GM19240 (cell line): Measurements from ENCODE around the gene CHN2.

Experiments used
- DNase-seq: peaks from one replicate; pipeline ENCODE4 v3.0.0; 2011; ENCODE audit warnings: low spot score; ENCODE audit not compliant: insufficient read length

The CHN2 gene

DNA sequence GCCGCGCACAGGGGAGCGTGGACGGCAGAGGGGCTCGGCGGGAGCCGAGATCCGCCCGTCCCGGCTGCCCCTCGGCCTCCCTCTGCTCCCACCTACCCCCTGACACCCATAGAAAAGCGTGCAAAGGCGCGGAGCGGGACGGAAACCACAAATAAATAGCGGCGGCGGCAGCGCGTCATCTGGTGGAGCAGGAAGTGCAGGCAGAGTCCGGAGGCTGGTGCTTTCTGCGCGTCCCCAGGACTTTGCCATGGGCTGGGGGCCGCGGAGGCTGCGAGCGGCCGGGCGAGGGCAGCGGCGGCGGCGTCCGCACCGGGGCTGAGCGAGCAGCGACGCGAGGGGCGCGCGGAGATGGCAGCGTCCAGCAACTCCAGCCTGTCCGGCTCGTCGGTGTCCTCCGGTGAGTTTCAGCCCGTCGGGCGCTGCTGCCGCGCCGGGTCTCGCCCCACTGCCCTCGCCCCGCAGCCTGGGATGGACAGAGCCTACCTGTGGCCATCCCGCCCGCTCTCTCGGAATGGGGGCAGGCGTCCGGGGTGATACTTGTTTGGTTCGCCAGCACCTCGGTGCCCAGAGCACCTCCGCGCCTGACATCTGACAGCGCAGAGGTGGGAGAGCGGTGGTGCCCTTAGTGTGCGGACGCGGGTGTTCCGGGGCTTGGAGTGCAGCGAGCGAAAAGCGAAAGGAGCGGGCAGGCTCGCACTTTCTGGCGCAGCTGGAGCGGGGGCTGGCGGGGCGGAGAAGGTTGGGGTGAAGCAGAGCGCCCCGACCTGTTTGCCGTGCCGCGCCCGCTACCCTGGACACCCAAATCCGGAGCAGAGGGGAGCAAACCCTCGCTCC lies at the start of gene CHN2:
Gene CHN2, plus strand, starts transcription at position 182 of the 834 bp plus-strand sequence.
- DNase-seq: no peak

DNA sequence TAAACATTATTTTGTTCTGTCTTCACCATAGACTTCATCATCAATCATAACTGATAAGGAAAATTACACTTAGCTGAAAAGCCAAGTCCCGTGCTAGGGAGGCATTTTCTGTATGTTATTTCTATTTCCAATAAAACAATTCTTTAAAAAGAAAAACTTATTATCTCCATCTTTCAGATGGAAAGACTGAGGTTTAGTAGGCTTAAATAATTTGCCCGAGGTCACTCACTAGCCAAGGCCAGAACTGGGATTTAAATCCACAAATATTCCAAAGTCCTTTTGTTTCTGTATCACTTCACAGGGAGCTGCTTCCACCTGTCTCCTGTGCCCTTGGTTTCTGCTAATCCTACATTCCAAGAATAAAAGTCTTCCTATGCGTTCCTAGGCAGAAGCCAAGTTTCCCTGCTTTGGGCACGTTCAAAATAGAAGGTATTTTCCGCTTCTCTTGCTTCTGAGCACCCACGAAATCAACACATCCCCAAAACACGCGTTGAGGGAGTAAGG lies 49.0 kb upstream of the CHN2 start:
- DNase-seq: no peak

DNA sequence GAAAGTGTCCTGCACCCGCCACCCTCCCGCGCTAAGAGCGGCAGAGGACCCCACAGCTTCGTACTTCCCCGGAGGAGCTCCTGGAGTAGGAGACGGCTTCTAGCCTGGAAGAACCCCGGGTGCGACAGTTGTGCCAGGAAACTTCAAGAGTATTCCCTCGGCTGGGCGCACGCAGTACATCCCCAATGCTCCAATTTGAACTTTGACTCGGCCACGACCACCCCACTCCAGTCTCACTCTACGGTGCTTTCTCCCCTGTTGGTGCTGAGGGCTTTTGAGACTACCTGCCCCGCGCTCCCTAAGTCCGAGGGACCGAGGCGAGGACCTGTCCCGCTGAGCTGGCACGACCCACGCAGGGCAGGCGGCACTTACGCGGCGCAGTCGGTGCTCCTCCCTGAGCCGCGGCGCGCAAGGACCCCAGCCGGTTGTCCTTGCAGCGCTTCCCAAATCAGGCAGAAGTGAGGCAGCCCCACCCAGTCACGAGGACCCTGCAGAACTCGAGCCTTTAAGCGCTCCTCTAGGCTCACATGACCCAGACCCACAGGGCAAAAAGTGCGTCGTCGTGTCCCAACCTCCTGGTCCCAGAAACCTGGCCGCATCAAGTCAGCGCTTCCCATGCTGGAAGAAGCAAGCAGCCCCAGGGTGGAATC lies 48.4 kb upstream of the CHN2 start, which contains the start of gene CPVL:
Gene CPVL, minus strand, starts transcription at position 481 of the 650 bp plus-strand sequence. CDS start 25,476 bp downstream, outside the sequence.
- no peak for DNase-seq

DNA sequence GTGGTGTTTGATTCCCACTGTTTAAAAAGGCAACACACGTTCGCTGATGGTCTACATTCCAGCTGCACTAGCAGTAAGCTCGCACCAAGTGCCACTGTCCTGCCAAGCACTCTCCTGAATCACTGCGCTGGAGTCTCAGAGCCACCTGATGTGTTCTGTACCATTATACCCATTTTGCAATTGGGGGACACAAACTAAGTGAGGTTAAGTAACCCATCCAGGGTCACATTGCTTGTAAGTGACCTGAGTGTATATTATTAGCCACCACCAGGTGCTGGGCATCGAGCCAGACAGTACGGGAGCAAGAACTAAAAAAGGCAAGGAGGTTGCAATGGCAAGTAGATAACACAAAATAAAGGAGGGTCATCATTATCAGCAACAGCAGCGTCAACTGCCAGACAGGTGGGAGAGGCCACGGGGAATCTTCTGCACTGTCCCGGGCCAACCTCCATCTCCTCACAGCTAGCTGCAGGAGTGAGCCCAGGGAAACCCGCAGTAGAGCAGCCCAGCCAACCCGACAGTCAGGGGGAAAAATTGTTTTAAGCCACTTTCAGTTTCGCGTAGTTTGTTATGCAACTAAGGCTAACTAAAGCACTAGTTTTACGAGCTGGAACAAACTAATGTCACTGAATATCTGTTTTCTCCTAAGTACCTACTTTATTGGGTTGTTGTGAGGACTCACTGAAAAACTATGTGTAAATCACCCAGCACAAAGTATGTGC lies 47.5 kb upstream of the CHN2 start:
- no peak for DNase-seq

DNA sequence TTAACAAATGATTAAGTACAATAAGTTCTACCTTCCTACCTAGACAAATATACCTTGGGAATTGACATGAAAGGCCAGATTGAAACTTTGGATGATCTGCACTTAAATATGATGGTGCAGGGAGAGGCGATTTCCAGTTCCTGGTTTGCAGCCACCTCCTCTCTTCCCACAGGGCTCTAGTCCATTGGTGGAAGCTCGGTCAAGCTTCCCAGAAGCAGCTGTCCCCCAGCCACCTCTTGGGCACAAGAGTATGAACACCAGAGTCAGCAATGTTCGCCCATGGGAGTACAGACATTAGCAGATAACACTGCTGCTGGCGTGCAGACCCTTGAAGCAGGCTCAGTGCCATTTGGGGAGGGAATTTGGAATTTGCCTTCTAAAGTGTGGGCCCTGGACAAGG lies 46.8 kb upstream of the CHN2 start:
- DNase-seq: no peak

DNA sequence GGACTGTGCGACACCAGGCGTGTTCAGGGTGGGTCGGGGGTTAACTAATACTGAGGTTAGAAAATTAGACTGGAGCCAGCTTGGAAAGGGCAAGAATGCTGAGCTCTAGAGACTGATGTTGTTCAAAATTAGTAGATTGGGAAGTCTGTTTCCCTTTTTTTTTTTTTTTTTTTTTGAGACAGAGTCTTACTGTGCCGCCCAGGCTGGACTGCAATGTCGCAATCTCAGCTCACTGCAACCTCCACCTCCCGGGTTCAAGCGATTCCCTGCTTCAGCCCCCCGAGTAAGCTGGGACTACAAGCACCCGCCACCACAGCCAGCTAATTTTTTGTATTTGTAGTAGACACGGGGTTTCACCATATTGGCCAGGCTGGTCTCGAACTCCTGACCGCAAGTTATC lies 45.5 kb upstream of the CHN2 start:
- no peak for DNase-seq

DNA sequence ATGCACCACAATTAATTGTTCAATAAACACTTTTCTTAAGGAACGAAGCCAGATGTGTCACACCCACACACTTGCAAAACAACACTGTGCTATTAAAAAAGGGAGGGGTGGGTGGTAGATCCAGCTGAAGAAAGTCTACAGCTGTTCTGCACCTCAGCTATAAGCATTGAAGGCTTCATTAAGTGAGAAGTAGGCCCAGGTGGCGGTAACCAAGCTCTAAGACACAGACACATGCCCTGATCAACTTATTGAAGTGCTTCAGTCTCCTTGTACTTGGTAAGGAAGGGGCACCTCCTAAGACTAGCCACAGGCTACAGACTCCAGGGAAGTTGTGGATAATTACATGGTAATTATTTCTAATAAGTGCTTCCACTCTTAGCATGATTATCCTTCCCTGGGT lies 43.7 kb upstream of the CHN2 start:
- no peak for DNase-seq

DNA sequence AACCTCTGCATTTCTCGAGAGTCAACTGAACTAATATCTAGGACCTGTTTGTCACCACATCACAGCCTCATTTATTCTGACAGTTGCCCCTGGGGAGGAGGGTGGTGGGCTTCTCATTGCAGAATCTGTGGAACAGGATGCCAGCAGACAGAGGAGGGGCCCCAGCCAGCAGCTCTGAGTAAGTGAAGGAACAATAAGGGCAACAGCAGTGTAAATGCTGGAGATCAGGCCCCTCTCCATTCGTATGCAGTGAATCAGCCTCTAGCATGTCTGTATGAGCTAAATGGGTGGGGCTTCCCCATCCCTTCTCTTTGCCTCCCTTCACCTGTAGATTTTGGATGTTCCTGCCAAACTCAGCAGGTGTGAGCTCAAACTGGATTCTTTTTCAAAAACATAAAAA lies 40.5 kb upstream of the CHN2 start:
- no peak for DNase-seq

DNA sequence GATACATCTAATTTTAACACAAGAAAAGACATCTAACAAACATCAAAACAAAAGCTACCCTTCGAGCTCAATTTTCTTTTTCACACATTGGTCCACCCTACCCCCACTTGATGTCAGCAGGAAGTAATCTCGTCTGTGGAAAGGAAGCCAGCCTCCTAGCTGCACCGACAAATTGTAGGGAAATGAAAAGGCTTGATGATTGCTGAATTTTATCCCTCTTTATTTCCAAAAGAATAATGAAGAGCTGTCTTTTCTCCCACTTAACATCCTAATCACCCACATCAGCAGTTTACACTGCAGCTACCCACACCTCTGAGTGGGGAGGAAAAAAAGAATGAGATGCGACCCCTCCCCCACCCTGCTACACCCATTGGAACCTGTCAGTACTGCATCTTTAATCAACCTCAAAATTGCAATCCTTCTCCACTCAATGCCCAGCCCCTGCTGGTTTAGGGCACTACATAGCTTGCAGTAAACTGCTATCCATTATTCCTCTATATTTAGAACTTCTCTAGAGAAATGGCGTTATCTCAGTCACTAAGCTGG lies 37.6 kb upstream of the CHN2 start:
- no peak for DNase-seq

DNA sequence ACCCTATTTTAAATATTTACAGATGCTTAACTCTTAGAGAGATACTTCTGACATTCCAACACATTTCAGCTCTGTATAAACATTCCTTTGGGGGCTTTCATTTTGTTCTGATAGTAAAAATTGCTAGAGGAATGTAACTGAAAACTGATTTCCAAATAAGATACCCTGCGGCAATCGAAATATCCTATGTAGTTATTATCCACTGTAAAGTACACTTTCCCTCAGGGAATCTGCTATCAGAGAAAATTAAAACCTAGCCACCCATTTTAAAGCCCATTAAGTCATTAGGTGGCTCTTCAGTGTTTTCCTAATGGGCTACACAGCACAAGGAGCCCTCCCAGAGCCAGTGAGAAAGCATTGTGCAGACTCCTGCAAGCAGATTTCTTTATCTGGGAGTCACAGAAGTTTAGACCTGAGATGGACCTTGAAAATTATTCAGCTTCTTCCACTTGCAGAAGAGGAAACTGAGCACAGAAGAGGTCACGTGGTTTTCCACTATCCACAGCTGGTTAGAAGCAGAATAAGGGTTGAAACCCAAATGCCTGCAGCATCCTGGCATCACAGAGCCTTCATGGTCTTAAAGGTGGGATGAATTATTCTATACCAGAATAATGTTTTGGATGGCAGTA lies 35.7 kb upstream of the CHN2 start:
- no peak for DNase-seq

DNA sequence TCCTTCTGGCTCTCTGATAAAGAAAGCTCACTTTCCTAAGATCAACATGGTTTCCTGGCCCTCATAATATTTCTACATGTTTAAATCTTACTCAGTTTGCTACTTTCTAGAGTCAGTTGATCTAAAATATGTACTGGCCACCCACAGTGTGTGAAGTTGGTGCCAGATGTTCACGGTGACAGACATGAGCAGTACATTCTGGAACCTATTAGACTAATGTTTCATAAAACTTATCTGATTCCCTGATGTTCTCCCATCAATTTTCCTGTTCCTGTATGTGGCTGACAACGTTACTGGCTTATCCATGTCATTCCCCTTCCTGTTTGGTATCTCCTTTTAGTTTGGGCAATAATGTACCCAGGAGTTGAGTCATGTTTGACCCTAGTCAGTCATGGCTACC lies 34.5 kb upstream of the CHN2 start:
- DNase-seq: no peak

DNA sequence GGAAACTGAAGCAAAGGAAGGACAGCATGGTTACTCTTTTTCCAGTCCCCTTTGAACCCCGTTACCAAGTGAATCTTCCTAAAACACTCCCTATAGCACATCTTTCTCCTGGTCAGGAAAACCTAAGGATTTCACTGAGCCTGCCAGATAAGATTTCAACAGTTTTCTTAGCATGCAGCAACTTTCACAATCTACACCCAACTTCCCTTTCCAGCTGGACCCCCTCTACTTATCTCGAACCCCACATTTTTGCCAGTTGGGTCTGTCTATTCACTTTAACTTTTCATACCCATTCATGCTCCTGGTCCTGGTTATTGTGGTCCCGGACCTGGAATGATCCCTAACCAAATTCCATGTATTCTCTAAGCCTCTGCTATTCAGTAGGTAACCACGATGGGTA lies 33.3 kb upstream of the CHN2 start:
- no peak for DNase-seq

DNA sequence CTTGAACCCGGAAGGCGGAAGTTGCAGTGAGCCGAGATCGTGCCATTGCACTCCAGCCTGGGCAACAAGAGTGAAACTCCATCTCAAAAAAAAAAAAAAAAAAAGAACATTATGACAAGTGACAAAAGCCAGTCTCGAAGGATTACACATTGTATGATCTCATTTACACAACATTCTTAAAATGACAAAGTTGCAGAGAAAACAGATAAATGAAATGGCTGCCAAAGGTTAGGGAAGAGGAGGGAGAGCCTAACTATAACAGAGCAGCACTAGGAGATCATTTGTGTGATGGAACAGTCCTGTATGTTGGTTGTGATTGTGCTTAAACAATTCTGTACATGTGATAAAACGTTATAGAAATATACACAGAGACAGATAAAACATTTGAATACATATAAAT lies 32.0 kb upstream of the CHN2 start:
- DNase-seq: no peak

DNA sequence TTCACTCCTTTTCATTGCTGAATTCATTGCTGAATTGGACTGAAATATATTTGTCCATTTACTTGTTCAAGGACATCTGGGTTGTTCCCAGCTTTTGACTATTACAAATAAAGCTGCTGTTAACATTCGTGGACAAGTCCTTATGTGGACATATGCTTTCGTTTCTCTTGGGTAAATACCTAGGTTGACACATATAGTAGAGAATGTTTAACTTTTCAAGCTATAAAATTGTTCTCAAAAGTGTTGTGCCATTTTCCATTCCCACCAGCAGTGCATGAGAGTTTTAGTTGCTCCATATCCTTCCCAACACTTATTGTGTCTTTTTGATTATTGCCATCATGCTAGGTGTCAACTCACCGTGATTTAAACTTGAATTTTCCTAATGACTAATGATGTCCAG lies 30.7 kb upstream of the CHN2 start:
- DNase-seq: no peak

DNA sequence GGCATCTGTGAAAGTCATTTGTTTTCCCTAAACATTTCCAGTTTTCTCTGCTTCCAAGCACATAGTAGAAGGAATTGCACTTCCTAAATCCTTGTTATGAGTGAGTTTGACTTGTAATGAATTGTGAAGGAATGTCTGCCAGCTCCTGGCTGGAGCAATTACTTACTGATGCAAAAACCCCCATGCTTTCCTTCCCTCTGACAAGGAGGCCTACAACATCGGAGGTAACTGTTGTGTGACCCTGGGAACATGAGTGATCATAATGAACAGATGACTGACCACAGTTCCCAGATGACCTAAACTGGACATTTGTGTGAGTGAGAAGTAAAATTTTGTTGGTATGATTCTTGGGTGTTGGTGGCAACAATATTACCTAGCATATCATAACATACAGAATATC lies 26.9 kb upstream of the CHN2 start:
- no peak for DNase-seq

DNA sequence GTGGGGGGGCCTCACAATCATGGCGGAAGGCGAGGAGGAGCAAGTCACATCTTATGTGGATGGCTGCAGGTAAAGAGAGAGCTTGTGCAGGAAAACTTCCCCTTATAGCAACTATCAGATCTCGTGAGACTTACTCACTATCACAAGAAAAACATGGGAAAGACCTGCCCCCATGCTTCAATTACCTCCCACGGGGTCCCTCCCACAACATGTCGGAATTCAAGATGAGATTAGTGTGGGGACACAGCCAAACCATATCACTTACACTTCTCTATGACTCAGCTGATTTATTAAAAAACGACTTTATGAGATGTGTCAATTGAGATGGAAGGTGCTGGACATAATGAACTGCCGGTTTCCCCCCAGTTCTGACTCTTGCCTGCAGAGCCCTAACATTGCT lies 23.8 kb upstream of the CHN2 start:
- no peak for DNase-seq

DNA sequence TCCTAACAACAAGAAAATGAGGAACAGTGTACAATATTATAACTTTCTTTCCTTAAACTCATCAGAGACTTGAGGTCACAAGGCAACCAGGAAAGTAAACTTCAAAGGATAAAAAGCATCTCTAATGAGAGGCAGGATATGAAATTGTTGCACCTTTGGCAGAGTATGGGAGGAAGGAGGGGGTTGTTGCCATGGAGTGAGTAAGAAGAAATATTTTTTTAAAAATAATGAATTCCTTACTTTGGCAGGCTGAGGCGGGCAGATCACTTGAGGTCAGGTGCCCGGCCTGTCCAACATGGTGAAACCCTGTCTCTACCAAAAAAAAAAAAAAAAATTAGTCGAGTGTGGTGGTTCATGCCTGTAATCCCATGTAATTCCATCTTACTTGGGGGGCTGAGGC lies 21.1 kb upstream of the CHN2 start:
- DNase-seq: no peak

DNA sequence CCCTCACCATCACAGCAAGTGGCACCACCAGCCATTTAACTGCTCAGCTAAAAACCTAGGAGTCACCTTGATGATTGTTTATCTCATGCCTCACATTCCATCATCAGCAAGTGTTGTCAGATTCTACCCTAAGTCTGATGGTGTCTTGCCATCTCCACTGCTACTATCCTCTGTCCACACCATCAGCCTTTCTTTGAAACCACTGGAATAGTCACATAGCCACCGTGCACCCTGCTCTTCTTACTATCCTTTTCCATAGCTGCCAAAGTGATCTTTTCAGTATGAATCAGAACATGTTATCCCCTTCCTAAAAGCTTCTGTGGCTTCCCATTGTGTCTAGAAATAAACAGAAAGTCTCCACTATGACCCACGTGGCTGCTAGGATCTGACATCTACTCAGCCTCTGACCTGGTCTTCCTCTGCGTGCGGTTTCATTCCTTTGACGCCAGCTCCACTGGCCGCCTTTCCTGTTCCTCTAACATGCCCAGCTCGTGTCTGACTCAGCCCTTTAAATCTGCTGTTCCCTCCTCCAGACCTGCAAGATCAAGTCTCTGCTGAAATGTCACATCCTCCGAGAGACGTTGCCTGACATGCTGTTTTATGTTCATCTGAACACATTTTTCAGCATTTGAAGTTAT lies 16.5 kb upstream of the CHN2 start:
- DNase-seq: no peak

DNA sequence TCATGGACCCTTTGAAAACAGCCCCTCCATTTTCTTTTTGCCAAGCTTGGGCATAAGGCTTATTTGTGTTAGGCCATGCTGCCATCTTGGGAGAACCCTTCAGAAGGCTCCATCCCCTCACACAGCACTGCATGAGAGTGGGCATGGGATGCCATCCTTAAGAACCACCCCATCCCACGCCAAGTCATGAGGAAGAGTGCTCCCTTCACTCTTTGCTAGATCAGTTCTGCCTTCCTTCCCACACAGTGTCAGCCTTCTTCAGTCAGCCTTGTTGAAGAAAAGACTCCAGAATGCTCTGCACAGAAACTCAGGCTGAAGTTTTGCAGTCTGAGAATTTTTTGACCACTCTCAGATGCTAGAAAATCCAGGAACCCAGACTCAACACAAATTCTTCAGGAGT lies 15.5 kb upstream of the CHN2 start:
- DNase-seq: no peak

DNA sequence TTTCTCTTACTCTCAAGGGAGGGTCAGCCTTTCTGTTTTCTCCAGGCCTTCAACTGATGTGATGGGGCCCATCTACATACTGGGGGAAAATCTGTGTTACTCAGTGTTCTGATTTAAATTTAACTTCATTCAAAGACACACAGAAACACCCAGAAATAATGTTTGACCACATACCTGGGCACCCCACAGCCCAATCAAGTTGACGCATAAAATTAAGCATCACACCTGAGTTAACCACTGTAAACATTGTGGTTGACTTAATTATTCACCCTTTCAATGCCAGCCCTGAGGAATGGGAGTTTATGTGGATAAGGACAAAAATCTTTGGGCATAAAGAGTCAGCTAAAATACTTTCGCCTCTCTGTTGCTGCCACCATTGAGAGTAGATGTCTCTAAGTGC lies 10.0 kb upstream of the CHN2 start:
- no peak for DNase-seq

DNA sequence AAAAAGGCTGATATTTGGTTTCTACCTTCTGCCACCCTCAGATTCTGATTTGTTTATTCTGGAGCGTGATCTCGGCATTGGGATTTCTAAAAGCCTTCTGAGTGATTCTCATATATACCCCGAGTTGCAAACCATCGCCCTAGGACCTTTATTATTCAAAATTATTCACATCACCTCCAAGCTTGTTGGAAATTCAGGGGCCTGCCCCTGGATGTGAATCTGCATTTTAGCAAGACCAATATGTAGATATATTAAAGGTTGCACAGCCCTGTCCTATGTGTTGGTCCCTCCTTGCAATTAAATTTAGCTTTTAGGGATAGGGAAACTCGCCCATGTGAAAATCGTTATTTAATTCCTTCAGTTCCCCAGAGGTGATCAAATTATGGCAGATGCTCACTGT lies 9.0 kb upstream of the CHN2 start:
- DNase-seq: no peak
